ENCODE measurements around the gene SDF2L1. TPM values are rescaled to one million over a fixed set of nuclear protein-coding genes. Genes with fewer than 3 reads are reported as not detected.

Gene SDF2L1
- total and polyA plus RNA-seq, 9 of the 15 experiments (the other 6 are each of a cell fraction or from before 2014, with no cell fraction given), result 15.1 to 989 (median 124) TPM

DNA sequence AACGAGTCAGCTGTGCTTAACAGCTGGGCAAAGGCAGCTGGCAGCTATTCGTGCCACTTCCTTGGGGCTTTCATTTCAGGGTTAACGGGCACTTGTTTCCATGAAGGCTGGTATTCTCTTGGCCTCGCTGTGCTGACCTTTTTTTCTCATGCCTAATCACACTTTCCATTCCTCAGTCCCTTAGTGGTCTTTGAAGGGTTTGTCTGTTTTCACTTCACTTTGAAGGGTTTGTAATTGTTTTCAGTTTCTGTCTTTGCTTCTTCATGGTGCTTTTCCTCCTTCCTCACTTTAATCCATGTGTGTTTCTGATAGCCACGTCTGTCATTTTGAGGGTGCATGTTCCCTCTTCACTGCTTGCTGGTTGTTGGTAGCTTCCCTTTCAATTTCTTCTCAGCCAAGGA is 48.3 kb downstream of the SDF2L1 start (continued):
- TF ChIP-seq HDAC6 (IDR thresholded peaks at IDR 0.05; ENCODE audit: low read depth, low read length) (peak; percentile 8; the same call in 1 of the 2 replicates), STAT5B (CRISPR knock-in tag; IDR thresholded peaks at IDR 0.05) (no peak), HDGF (IDR thresholded peaks at IDR 0.05) (peak; percentile 54; the same call in 1 of the 2 replicates), RFX7 (CRISPR knock-in tag; IDR thresholded peaks at IDR 0.05) (no peak), SIN3A (IDR thresholded peaks at IDR 0.05; ENCODE audit: borderline replicate concordance in 2 of 2, control insufficient read depth in 1 of 2, low read depth in 2 of 2, low read length in 2 of 2) (peak in 1 of 2 experiments; percentile 13; a peak in 1 of 4 replicates), ZNF764 (CRISPR knock-in tag; IDR thresholded peaks at IDR 0.05; ENCODE audit: low read depth) (no peak), PPARD (CRISPR knock-in tag; IDR thresholded peaks at IDR 0.05) (no peak), JUND (IDR thresholded peaks at IDR 0.05; ENCODE audit: borderline replicate concordance, low read depth, low read length) (no peak), JUND (tag; IDR thresholded peaks at IDR 0.05; ENCODE audit: borderline replicate concordance, low read depth, low read length) (no peak), MAZ (CRISPR knock-in tag; conservative IDR thresholded peaks at IDR 0.05 in 1 of 2, IDR thresholded peaks at IDR 0.05 in 1 of 2) (no peak), BRD9 (IDR thresholded peaks at IDR 0.05; ENCODE audit: low read depth, partially characterized antibody) (no peak), SUPT5H (IDR thresholded peaks at IDR 0.05) (0 out of 2 replicates have a peak, but pooled peaks have one; percentile 9), POLR2B (IDR thresholded peaks at IDR 0.05; ENCODE audit: low read depth, partially characterized antibody) (peak; percentile 19), CSDE1 (IDR thresholded peaks at IDR 0.05) (peak in 1 of 2 experiments; percentile 54; a peak in 1 of 4 replicates)
- TF ChIP-seq, protein P1, sequence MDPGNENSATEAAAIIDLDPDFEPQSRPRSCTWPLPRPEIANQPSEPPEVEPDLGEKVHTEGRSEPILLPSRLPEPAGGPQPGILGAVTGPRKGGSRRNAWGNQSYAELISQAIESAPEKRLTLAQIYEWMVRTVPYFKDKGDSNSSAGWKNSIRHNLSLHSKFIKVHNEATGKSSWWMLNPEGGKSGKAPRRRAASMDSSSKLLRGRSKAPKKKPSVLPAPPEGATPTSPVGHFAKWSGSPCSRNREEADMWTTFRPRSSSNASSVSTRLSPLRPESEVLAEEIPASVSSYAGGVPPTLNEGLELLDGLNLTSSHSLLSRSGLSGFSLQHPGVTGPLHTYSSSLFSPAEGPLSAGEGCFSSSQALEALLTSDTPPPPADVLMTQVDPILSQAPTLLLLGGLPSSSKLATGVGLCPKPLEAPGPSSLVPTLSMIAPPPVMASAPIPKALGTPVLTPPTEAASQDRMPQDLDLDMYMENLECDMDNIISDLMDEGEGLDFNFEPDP (CRISPR knock-in tag; IDR thresholded peaks at IDR 0.05), result no peak
- TF ChIP-seq, protein P2, sequence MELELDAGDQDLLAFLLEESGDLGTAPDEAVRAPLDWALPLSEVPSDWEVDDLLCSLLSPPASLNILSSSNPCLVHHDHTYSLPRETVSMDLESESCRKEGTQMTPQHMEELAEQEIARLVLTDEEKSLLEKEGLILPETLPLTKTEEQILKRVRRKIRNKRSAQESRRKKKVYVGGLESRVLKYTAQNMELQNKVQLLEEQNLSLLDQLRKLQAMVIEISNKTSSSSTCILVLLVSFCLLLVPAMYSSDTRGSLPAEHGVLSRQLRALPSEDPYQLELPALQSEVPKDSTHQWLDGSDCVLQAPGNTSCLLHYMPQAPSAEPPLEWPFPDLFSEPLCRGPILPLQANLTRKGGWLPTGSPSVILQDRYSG (tag; conservative IDR thresholded peaks at IDR 0.05; ENCODE audit: low read depth), result no peak
- TF ChIP-seq, protein P3, sequence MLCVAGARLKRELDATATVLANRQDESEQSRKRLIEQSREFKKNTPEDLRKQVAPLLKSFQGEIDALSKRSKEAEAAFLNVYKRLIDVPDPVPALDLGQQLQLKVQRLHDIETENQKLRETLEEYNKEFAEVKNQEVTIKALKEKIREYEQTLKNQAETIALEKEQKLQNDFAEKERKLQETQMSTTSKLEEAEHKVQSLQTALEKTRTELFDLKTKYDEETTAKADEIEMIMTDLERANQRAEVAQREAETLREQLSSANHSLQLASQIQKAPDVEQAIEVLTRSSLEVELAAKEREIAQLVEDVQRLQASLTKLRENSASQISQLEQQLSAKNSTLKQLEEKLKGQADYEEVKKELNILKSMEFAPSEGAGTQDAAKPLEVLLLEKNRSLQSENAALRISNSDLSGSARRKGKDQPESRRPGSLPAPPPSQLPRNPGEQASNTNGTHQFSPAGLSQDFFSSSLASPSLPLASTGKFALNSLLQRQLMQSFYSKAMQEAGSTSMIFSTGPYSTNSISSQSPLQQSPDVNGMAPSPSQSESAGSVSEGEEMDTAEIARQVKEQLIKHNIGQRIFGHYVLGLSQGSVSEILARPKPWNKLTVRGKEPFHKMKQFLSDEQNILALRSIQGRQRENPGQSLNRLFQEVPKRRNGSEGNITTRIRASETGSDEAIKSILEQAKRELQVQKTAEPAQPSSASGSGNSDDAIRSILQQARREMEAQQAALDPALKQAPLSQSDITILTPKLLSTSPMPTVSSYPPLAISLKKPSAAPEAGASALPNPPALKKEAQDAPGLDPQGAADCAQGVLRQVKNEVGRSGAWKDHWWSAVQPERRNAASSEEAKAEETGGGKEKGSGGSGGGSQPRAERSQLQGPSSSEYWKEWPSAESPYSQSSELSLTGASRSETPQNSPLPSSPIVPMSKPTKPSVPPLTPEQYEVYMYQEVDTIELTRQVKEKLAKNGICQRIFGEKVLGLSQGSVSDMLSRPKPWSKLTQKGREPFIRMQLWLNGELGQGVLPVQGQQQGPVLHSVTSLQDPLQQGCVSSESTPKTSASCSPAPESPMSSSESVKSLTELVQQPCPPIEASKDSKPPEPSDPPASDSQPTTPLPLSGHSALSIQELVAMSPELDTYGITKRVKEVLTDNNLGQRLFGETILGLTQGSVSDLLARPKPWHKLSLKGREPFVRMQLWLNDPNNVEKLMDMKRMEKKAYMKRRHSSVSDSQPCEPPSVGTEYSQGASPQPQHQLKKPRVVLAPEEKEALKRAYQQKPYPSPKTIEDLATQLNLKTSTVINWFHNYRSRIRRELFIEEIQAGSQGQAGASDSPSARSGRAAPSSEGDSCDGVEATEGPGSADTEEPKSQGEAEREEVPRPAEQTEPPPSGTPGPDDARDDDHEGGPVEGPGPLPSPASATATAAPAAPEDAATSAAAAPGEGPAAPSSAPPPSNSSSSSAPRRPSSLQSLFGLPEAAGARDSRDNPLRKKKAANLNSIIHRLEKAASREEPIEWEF (CRISPR knock-in tag; IDR thresholded peaks at IDR 0.05), result no peak
